NOMO-1 treated with dmso at 0.1 percent for 144 hours (cell line): ENCODE data around the gene GSTM4.
"Not testable (repeated sequence)": the region's sequence is repeated elsewhere in the genome, so short reads cannot be mapped to it uniquely, and the experiment has no call there.

ENCODE experiments used
- DNase-seq: peaks from one replicate; lab custom pipeline; 2025; ENCODE audit not compliant: unreplicated experiment; lab: John Stamatoyannopoulos, UW

GSTM4 gene

DNA sequence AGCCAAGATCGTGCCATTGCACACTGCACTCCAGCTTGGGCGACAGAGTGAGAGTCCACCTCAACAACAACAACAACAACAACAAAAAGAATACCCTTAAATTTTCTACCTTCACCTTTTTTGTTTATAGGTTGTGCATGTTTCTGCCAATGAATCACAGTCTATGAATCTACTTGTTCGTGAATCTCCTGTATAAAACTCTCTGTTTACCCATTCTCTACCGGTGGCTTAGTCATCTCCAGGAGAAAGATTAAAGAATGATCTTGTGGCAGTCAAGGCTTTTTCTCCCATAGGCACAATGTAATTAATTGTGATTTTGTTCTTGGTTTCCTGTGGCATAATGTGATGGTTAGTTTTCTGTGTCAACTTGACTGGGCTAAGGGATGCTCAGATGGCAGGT is 42.0 kb downstream of the GSTM4 start:
- DNase-seq: not testable (repeated sequence)

DNA sequence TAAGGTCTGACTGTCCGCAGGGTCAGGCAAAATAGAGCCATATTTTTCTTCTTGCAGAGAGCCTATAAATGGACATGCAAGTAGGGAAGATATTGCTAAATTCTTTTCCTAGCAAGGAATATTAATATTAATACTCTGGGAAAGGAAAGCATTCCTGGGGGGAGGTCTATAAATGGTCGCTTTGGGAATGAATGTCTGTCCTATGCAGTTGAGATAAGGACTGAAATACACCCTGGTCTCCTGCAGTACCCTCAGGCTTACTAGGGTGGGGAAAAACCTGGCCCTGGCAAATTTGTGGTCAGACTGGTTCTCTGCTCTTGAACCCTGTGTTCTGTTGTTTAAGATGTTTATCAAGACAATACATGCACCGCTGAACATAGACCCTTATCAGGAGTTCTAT is 47.0 kb downstream of the GSTM4 start:
- not testable (repeated sequence) for DNase-seq

DNA sequence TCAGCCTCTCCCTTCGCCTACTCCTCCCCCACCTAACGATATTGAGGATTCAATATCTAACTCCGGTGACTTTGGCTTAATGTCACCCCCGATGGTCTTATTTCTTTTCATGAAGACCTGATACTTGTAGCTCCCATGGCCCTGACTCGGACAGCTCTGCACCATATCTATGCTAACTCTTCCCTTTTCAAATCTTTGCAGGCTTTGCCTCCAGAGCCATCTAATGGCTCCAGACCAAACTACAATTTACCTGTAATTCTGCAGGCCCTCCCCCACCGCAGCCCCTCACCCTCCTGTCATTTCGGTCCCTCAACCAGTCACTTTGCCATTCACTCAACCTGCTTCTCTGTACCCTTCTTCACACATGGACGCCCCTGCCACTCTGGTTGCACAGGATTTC is 48.3 kb downstream of the GSTM4 start:
- DNase-seq: no peak

DNA sequence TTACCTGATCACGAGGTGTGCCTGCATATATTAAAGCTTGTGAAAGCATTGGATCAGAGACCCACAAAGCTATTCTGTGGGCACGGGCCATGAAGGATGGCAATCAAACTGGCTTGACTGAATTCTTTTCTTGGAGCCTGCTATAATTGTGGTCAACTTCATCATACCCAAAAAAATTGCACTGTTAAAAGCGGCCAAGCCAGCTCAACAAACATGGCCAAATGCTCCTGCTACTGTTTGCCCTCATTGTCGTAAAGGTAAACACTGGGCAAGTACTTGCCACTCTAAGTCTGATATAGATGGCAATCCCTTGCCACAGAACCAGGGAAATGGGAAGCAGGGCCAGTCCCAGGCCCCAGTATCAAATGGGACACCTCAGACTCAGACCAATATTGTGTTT is 49.5 kb downstream of the GSTM4 start:
- no peak for DNase-seq

DNA sequence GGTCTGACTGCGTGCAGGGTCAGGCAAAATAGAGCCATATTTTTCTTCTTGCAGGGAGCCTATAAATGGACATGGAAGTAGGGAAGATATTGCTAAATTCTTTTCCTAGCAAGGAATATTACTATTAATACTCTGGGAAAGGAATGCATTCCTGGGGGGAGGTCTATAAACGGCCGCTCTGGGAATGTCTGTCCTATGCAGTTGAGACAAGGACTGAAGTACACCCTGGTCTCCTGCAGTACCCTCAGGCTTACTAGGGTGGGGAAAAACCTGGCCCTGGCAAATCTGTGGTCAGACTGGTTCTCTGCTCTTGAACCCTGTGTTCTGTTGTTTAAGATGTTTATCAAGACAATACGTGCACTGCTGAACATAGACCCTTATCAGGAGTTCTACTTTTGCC is 53.0 kb downstream of the GSTM4 start:
- not testable (repeated sequence) for DNase-seq

DNA sequence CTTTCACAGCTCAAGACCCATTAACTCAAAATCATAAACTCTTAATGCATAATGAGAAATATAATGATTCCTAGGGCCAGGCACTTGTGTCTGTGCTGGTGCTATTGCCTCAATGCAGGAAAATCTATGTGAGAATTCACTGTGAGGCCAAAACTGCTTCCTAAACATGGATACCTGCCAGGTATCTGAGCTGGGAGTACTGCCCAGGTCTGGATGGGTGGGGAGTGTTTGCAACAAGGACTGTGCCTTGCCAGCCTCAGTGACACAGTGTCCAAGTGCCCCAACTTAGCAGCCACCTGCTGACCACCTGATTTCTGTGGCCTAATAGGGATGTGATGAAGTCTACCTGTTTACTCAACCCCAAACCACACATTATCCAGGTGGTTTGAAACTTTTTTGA is 53.9 kb downstream of the GSTM4 start:
- not testable (repeated sequence) for DNase-seq
